ENCODE data around the gene TIAM1.

TIAM1 gene

DNA sequence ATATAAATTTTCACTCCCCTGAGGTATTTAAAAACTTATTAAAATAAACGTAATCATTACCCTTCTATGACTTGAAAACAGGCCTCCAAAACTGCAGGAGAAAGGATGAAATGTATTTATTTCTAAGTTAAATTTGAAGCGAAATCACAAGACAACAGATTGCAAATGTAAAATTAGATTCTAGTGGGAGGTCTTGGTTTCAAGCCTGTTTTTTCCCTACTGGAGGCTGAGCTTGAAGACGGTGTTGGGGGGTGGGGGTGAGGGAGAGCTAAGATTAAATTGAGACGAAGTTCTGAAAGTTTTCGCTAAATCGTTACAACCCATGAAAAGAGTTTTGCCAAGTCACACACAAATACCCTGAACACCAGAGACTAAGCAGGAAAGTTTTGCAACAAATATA, 68.2 kb downstream of the TIAM1 start:
- no peaks in the 10 kb centered on the region for H3K27me3 ChIP-seq (ENCODE audit: control insufficient read depth, insufficient read depth, low read length)
- H2AFZ ChIP-seq = no peak overlapping the region
- H3K27ac ChIP-seq = no peak overlapping the region
- no peaks in the 10 kb centered on the region for H3K36me3 ChIP-seq (ENCODE audit: control insufficient read depth, insufficient read depth, low read length)
- TF ChIP-seq CTCF (IDR thresholded peaks at IDR 0.05) = no peak
- H3K4me1 ChIP-seq = no peaks in the 10 kb centered on the region
- no peak overlapping the region for H3K4me2 ChIP-seq (ENCODE audit: low read length)
- no peak overlapping the region for H3K9ac ChIP-seq
- no peak overlapping the region for H3K4me3 ChIP-seq (ENCODE audit: low read depth, low read length)
- H3K9me3 ChIP-seq (ENCODE audit: control insufficient read depth, low read length) = no peaks in the 10 kb centered on the region
- no peaks in the 10 kb centered on the region for H3K79me2 ChIP-seq

DNA sequence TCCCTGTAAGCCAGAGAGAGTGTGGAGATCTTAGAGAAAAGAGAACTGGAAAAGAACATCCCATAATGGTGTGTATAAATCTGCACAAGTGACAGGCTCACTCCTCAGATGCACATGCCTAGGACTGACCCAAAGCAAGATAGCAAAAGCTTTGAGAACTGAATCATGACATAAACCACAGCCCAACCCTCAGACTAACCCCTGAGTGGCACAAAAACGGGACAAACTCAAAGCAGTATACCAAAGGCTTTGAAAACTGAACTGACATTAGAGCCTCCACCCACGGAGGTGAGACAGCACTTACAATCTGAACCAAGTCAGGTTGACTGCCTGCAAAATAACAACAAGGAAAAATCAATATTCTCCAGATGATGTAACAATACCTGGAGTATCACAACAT, 70.8 kb downstream of the TIAM1 start:
- no peak overlapping the region for H3K9ac ChIP-seq
- no peak overlapping the region for H3K27ac ChIP-seq
- no peaks in the 10 kb centered on the region for H3K36me3 ChIP-seq (ENCODE audit: control insufficient read depth, insufficient read depth, low read length)
- no peak overlapping the region for H3K4me2 ChIP-seq (ENCODE audit: low read length)
- H3K4me3 ChIP-seq (ENCODE audit: low read depth, low read length) = no peak overlapping the region
- no peak overlapping the region for H2AFZ ChIP-seq
- H3K27me3 ChIP-seq (ENCODE audit: control insufficient read depth, insufficient read depth, low read length) = no peaks in the 10 kb centered on the region
- no peaks in the 10 kb centered on the region for H3K79me2 ChIP-seq
- no peaks in the 10 kb centered on the region for H3K9me3 ChIP-seq (ENCODE audit: control insufficient read depth, low read length)
- no peaks in the 10 kb centered on the region for H3K4me1 ChIP-seq
- TF ChIP-seq CTCF (IDR thresholded peaks at IDR 0.05) = no peak

DNA sequence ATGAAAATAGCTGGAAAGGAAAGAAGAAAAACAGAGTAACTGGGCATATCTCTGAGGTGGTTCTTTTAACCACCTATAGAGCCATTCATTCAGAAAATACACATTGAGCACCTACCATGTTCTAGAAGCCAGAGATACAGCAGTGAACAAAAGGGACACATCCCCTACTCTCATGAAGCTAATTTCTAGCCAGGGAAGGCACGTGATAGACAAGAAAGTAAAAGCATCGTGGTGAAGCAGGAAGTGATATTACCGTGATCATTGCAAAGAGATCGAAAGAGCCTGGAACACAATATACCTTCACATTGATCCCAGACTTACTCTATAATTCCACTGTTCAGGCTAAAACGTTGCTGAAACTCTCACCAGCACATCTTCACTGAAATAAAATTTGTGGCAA, 76.0 kb downstream of the TIAM1 start:
- TF ChIP-seq CTCF (IDR thresholded peaks at IDR 0.05) = no peak
- no peak overlapping the region for H3K4me2 ChIP-seq (ENCODE audit: low read length)
- no peaks in the 10 kb centered on the region for H3K9me3 ChIP-seq (ENCODE audit: control insufficient read depth, low read length)
- no peaks in the 10 kb centered on the region for H3K79me2 ChIP-seq
- no peak overlapping the region for H2AFZ ChIP-seq
- no peak overlapping the region for H3K4me3 ChIP-seq (ENCODE audit: low read depth, low read length)
- no peak overlapping the region for H3K9ac ChIP-seq
- H3K27me3 ChIP-seq (ENCODE audit: control insufficient read depth, insufficient read depth, low read length) = no peaks in the 10 kb centered on the region
- H3K4me1 ChIP-seq = no peaks in the 10 kb centered on the region
- no peaks in the 10 kb centered on the region for H3K36me3 ChIP-seq (ENCODE audit: control insufficient read depth, insufficient read depth, low read length)
- H3K27ac ChIP-seq = no peak overlapping the region

DNA sequence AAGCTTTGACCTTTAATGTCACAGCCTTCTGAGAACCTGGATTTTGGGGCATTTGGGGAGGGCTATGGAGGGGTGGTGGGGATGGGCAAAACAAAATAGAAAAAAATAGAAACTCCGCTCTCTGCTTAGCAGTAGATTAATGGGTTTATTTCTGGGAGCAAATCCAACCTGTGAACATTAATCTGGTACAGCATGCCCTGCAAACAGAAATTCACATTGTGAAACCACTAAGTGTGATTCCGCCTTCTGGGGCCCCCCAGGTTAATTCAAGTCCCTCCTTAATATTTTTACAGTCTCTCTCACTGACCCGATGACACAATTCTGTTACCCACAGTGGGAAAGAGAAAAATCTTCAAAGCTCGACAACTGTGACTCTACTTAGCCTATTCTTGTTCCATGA, 76.4 kb downstream of the TIAM1 start:
- no peaks in the 10 kb centered on the region for H3K27me3 ChIP-seq (ENCODE audit: control insufficient read depth, insufficient read depth, low read length)
- no peaks in the 10 kb centered on the region for H3K9me3 ChIP-seq (ENCODE audit: control insufficient read depth, low read length)
- no peaks in the 10 kb centered on the region for H3K36me3 ChIP-seq (ENCODE audit: control insufficient read depth, insufficient read depth, low read length)
- H3K27ac ChIP-seq = no peak overlapping the region
- no peak for TF ChIP-seq CTCF (IDR thresholded peaks at IDR 0.05)
- H3K79me2 ChIP-seq = no peaks in the 10 kb centered on the region
- no peak overlapping the region for H3K4me2 ChIP-seq (ENCODE audit: low read length)
- no peak overlapping the region for H3K9ac ChIP-seq
- no peak overlapping the region for H3K4me3 ChIP-seq (ENCODE audit: low read depth, low read length)
- H3K4me1 ChIP-seq = no peaks in the 10 kb centered on the region
- no peak overlapping the region for H2AFZ ChIP-seq

DNA sequence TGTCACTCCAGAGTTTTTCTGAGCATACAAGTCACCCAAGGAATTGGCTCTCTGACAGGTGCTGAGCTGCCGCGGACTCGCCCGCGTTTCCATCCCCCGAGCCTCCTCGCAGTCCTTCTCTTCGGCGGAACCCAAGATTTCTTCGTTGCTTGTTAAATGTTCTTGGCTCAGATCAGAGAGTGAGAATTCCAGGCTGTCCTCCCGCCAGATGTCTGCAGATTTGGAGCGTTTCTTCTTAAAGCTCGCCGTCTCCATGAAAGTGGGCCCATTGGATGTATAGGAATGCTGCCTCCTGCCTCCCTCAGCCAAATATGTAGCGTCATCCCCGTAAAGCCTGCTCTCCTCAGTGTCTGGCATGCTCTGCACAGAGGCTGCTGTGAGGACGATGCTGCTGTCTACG, 77.8 kb downstream of the TIAM1 start:
- Histone ChIP-seq H3K9me3 (ENCODE audit: control insufficient read depth, low read length) (no peaks in the 10 kb centered on the region), H3K27ac (no peak overlapping the region), H3K4me1 (no peaks in the 10 kb centered on the region), H3K27me3 (ENCODE audit: control insufficient read depth, insufficient read depth, low read length) (no peaks in the 10 kb centered on the region), H3K4me2 (ENCODE audit: low read length) (no peak overlapping the region), H3K4me3 (ENCODE audit: low read depth, low read length) (no peak overlapping the region), H2AFZ (no peak overlapping the region), H3K36me3 (ENCODE audit: control insufficient read depth, insufficient read depth, low read length) (no peaks in the 10 kb centered on the region), H3K79me2 (no peaks in the 10 kb centered on the region), H3K9ac (no peak overlapping the region)
- no peak for TF ChIP-seq CTCF (IDR thresholded peaks at IDR 0.05)
